Left ventricle myocardium inferior (tissue), 1 donor: ENCODE results near the gene MT2A. TPM values are rescaled to one million over a fixed set of nuclear protein-coding genes. Genes with fewer than 3 reads are reported as not detected.

ENCODE experiments used
- DNase-seq: peaks from one replicate; pipeline ENCODE4 v3.0.0-alpha.2; 2020
- H3K27ac ChIP-seq: fragments of 200-600 bp; replicated peaks from 2 replicates; pipeline ENCODE4 v1.8.0; 2021
- H3K27me3 ChIP-seq: fragments of 200-600 bp; 2 replicates; pipeline ENCODE4 v1.8.0; 2021; ENCODE audit warnings: low read depth
- H3K36me3 ChIP-seq: fragments of 200-600 bp; 2 replicates; pipeline ENCODE4 v1.8.0; 2021
- H3K4me1 ChIP-seq: fragments of 200-600 bp; 2 replicates; pipeline ENCODE4 v1.8.0; 2021
- H3K4me3 ChIP-seq: fragments of 200-600 bp; 2 replicates; pipeline ENCODE4 v1.8.0; 2021; ENCODE audit warnings: mild to moderate bottlenecking, moderate library complexity
- H3K9me3 ChIP-seq: fragments of 200-600 bp; replicated peaks from 2 replicates; pipeline ENCODE4 v1.8.0; 2021
- intact Hi-C: fragments of 100-400 bp; cut with micrococcal nuclease; formaldehyde crosslinking; loops from one replicate; pipeline ENCODE4 v1.11.0; 2022
- total RNA-seq: library from RNA; stranded (reverse); fragmentation: NEBNext Ultra II Directional; extraction: Animal tissue kit (Norgen Biotek cat#: 25700); gene quantifications from one replicate; pipeline ENCODE4 v1.2.1, GENCODE V29; 2021
- TF ChIP-seq, protein P1 (sequence below): fragments of 200-600 bp; IDR thresholded peaks from 2 replicates; pipeline ENCODE4 v1.8.0; 2021; ENCODE audit warnings: antibody characterized with exemption, mild to moderate bottlenecking, borderline replicate concordance
- donor health status: DM: no; HTN: yes; CAD: no; lungs with severe emphysema.

The MT2A gene
- total RNA-seq, 1 donor from 2014 or later, result 115 TPM

DNA sequence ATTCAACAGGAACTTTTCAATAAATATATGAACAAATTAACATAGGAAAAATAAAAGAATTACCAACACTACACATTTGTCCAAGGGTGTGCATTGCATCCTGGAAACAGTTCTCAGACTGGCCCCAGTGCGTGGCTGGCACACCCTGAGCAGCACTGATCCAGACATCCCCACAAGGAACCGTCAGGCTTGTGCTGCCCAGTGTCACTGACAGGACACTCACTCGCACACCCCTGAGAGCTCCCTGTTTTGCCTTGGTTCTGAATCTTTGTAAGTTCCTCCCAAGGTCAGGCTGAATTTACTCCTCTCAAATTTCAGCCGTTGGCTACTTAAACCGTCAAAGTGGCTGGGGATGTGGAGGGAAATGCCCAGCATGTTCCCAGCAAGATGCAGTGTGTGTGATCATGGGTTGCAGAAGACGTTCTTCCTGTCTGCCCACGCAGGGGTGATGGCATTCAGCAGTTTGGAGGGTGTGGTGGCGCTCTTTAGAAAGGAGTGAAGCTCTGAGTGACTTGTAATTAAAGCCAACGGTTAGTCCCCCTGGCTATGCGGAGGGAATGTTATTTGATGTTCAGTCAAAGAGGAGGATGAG, 1.7 kb downstream of the MT2A start:
- peak overlapping the region; percentile 78 for H3K4me3 ChIP-seq
- H3K4me1 ChIP-seq, result peaks cover 66% of the 10 kb centered on the region
- DNase-seq, result no peak
- H3K27ac ChIP-seq, result peak overlapping the region; percentile 95
- no peaks in the 10 kb centered on the region for H3K9me3 ChIP-seq
- H3K27me3 ChIP-seq, result no peaks in the 10 kb centered on the region
- no peaks in the 10 kb centered on the region for H3K36me3 ChIP-seq
- TF ChIP-seq, protein P1, sequence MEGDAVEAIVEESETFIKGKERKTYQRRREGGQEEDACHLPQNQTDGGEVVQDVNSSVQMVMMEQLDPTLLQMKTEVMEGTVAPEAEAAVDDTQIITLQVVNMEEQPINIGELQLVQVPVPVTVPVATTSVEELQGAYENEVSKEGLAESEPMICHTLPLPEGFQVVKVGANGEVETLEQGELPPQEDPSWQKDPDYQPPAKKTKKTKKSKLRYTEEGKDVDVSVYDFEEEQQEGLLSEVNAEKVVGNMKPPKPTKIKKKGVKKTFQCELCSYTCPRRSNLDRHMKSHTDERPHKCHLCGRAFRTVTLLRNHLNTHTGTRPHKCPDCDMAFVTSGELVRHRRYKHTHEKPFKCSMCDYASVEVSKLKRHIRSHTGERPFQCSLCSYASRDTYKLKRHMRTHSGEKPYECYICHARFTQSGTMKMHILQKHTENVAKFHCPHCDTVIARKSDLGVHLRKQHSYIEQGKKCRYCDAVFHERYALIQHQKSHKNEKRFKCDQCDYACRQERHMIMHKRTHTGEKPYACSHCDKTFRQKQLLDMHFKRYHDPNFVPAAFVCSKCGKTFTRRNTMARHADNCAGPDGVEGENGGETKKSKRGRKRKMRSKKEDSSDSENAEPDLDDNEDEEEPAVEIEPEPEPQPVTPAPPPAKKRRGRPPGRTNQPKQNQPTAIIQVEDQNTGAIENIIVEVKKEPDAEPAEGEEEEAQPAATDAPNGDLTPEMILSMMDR, result no peak
- intact Hi-C loops, result no loop called here

DNA sequence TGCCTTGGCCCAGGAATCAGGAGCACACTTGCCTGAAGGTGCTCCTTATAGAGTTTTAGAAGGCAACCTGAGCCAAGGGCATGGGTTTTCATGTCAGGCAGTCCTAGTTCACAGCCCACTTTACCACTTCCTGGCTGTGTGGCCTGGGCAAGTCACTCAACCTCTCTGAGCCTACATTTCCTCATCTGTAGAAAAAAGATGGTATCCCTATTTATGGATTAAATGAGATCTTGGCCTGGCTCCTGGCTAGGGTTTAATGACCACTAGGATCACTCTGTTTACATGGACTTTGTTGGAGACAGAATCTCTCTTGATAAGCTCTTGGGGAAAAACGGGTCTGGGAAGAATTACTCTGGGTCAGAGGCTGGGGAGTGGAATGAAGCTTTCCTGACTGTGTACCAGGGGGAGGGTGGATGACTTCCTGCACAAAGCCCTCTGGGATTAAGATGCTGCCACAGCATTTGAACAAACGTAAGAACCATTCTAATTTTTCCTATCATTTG, 2.3 kb downstream of the MT2A start:
- intact Hi-C loops, result no loop called here
- no peaks in the 10 kb centered on the region for H3K9me3 ChIP-seq
- H3K4me3 ChIP-seq, result peak overlapping the region; percentile 78
- TF ChIP-seq, protein P1, result no peak
- H3K27me3 ChIP-seq, result no peaks in the 10 kb centered on the region
- no peak for DNase-seq
- peak overlapping the region; percentile 95 for H3K27ac ChIP-seq
- no peaks in the 10 kb centered on the region for H3K36me3 ChIP-seq
- peaks cover 64% of the 10 kb centered on the region for H3K4me1 ChIP-seq

DNA sequence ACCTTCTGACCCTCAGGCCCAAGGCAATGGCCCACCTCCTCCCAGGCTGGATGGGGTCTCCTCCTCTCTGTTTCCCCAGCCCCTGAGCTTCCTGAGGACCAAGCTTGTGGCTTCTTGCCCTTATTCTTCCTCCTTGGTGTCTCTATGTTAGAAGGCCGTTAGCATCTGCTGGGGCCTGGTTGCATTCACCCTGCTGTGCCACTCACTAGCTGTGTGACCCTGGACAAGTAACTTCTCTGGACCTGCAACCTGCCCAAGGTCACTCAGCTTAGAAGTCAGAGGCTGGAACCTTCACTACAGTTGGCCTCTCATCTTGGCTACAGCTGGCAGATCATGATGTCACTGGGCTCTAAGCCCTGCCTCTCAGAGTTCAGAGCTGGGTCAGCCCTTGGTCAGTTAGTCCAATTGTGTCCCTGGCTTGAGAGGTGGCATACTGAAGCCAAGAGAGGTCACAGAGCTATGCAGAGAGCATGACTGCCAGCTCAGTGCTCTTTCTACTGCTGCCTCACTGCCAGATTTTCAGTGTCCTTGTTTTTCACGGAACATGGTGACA, 3.0 kb downstream of the MT2A start:
- intact Hi-C loops, result no loop called here
- no peak overlapping the region for H3K4me3 ChIP-seq
- H3K9me3 ChIP-seq, result no peaks in the 10 kb centered on the region
- peaks cover 58% of the 10 kb centered on the region for H3K4me1 ChIP-seq
- H3K36me3 ChIP-seq, result no peaks in the 10 kb centered on the region
- TF ChIP-seq, protein P1, result no peak
- H3K27me3 ChIP-seq, result no peaks in the 10 kb centered on the region
- peak overlapping the region; percentile 95 for H3K27ac ChIP-seq
- DNase-seq, result peak; percentile 75

DNA sequence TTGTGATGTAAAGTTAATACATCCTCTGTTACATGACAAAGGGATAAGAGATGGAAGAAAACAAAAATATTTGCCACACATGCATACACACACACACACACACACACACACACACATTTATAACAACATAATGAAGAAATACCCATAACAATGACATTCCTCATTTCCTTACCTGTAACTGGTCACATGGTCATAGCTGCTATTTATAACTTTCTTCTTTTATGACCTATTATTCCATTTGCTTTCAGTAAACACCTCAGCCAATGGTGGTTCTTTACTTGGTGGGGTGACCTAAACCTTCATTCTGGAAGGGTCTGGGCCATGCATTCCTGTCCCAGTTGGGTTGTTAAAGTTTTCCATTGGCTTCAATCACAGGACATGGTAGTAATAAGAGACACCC, 5.3 kb downstream of the MT2A start:
- Histone ChIP-seq H3K4me3 (no peak overlapping the region), H3K36me3 (no peaks in the 10 kb centered on the region), H3K27ac (no peak overlapping the region), H3K9me3 (no peaks in the 10 kb centered on the region), H3K4me1 (peaks cover 58% of the 10 kb centered on the region), H3K27me3 (no peaks in the 10 kb centered on the region)
- TF ChIP-seq, protein P1, result no peak
- intact Hi-C loops, result no loop called here
- no peak for DNase-seq

DNA sequence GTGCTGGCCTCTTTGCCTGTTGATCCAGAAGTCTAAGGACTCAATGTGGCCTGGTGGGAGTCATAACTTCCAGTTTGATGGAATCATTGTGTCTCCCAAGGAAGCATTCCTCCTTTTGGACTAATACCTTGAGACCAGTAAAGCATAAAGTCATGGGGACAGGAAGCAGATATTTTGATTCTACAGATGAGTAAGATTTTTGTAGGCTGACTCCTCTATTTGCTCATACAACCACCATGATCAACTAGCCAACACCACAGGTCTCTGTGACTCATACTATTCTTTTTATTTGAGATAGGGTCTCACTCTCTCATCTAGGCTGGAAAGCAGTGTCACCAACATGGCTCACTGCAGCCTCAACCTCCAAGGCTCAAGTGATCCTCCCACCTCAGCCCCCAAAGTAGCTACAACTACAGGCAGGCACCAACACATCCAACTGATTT, 6.2 kb downstream of the MT2A start:
- DNase-seq, result no peak
- intact Hi-C loops, result no loop called here
- no peaks in the 10 kb centered on the region for H3K36me3 ChIP-seq
- no peaks in the 10 kb centered on the region for H3K27me3 ChIP-seq
- H3K4me3 ChIP-seq, result no peak overlapping the region
- H3K27ac ChIP-seq, result no peak overlapping the region
- peaks cover 54% of the 10 kb centered on the region for H3K4me1 ChIP-seq
- H3K9me3 ChIP-seq, result no peaks in the 10 kb centered on the region
- TF ChIP-seq, protein P1, result no peak
